T-cell (primary cell): ENCODE data around the gene MTA3. TPM values are rescaled to one million over a fixed set of nuclear protein-coding genes. Genes with fewer than 3 reads are reported as not detected.
A peak's percentile ranks its signal among the peaks of the same experiment; 100 is the strongest.

ENCODE experiments used
- ATAC-seq, 4 experiments: fragments of 200-7000 bp in 3 of 4; fragments of 150-1000 bp in 1 of 4; cut with Tn5 transposase; replicated peaks in 1 of 4; 1 replicate in 3 of 4; 2 replicates in 1 of 4; pipeline ENCODE4 v1.10.0; 2021; ENCODE audit warnings: moderate library complexity in 3 of 4, mild to moderate bottlenecking in 2 of 4, moderate number of reproducible peaks in 1 of 4
- CTCF ChIA-PET, 2 donors: fragments of 300-600 bp; sonication (Branson Sonifier 250); formaldehyde crosslinking; loops; one replicate each; lab custom pipeline; 2022; ENCODE audit warnings: antibody characterized with exemption in 2 of 2; lab: Charles Lee
- POLR2A ChIA-PET, 2 donors: fragments of 300-600 bp; sonication (Branson Sonifier 250); formaldehyde crosslinking; loops; one replicate each; lab custom pipeline; 2022; ENCODE audit warnings: antibody characterized with exemption in 2 of 2; lab: Charles Lee
- DNase-seq, 35 experiments: peaks; one replicate each; pipeline versions ENCODE4 v3.0.0 to v3.0.0-alpha.2; 2013 to 2023
- H3K27ac ChIP-seq: one replicate; pipeline ENCODE4 v1.5.1; 2013; ENCODE audit warnings: low read length
- H3K27me3 ChIP-seq, 2 experiments: replicated peaks in 1 of 2; 1 replicate in 1 of 2; 2 replicates in 1 of 2; pipeline versions ENCODE4 v1.6.1 to v1.7.0; 2013; ENCODE audit warnings: low read length in 1 of 2, mixed read lengths in 1 of 2; ENCODE audit not compliant: control insufficient read depth in 2 of 2, insufficient read depth in 2 of 2; ENCODE audit errors: extremely low read depth in 1 of 2
- H3K36me3 ChIP-seq, 2 donors: 1 replicate in 1 of 2; 2 replicates in 1 of 2; pipeline versions ENCODE4 v1.6.1 to v1.7.0; 2013; ENCODE audit warnings: low read length in 1 of 2; ENCODE audit not compliant: control insufficient read depth in 2 of 2, insufficient read depth in 1 of 2; ENCODE audit errors: extremely low read depth in 1 of 2
- H3K4me1 ChIP-seq, 2 experiments: 1 replicate in 1 of 2; 2 replicates in 1 of 2; pipeline versions ENCODE4 v1.6.1 to v1.7.0; 2013; ENCODE audit warnings: low read length in 2 of 2, mixed read lengths in 1 of 2; ENCODE audit not compliant: insufficient read depth in 2 of 2, control insufficient read depth in 1 of 2; ENCODE audit errors: extremely low read depth in 1 of 2
- H3K4me3 ChIP-seq, 2 donors: 1 replicate in 1 of 2; 2 replicates in 1 of 2; pipeline versions ENCODE4 v1.5.1 to v1.7.0; 2013; ENCODE audit warnings: mild to moderate bottlenecking in 2 of 2, low read length in 1 of 2, moderate library complexity in 1 of 2; ENCODE audit not compliant: control insufficient read depth in 1 of 2; ENCODE audit errors: extremely low read depth in 1 of 2
- H3K9me3 ChIP-seq: 2 replicates; pipeline ENCODE4 v1.7.0; 2013
- H3K27ac Mint-ChIP-seq, 2 donors: one replicate each; pipeline ENCODE4 v1.8.0; 2020 to 2021; ENCODE audit warnings: mild to moderate bottlenecking in 2 of 2, mixed read lengths in 2 of 2
- H3K27me3 Mint-ChIP-seq, 2 donors: one replicate each; pipeline ENCODE4 v1.8.0; 2021 to 2022; ENCODE audit warnings: mixed read lengths in 2 of 2
- H3K36me3 Mint-ChIP-seq: one replicate; pipeline ENCODE4 v1.8.0; 2021; ENCODE audit warnings: mixed read lengths
- H3K4me1 Mint-ChIP-seq, 3 donors: one replicate each; pipeline ENCODE4 v1.8.0; 2020 to 2022; ENCODE audit warnings: mixed read lengths in 3 of 3, mild to moderate bottlenecking in 1 of 3
- H3K4me3 Mint-ChIP-seq, 3 donors: one replicate each; pipeline ENCODE4 v1.8.0; 2020 to 2022; ENCODE audit warnings: mild to moderate bottlenecking in 3 of 3, mixed read lengths in 3 of 3, moderate library complexity in 3 of 3
- H3K9me3 Mint-ChIP-seq, 3 donors: one replicate each; pipeline ENCODE4 v1.8.0; 2020 to 2022; ENCODE audit warnings: mixed read lengths in 3 of 3
- WGBS: methylation state at CpG from one replicate; pipeline ENCODE4 v1.1.5; 2013; ENCODE audit warnings: missing lambda C conversion rate; ENCODE audit not compliant: insufficient coverage; 5-methylcytosine and 5-hydroxymethylcytosine counted together
- total RNA-seq, 35 experiments: library from RNA in 6 of 35; stranded (reverse) in 6 of 35; fragments of 120-200 nt in 1 of 35; gene quantifications; one replicate each; pipeline versions ENCODE4 v1.2.1 to v1.2.4 and lab custom pipeline; 2013 to 2026

MTA3 gene
- total RNA-seq, 5 donors from 2014 or later (not counting 1 experiment from before 2014, with no cell fraction given): 20.9 to 42.4 (median 24.6) TPM

- Mint-ChIP-seq H3K4me1 (peaks cover 0 to 18% (median 3%) of the 10 kb centered on the region in 3 donors), H3K36me3 (peaks cover 46% of the 10 kb centered on the region), H3K9me3 (peaks cover 0 to 4% (median 0%) of the 10 kb centered on the region in 3 donors), H3K4me3 (no peak overlapping the region), H3K27ac (no peak overlapping the region), H3K27me3 (no peaks in the 10 kb centered on the region)
- ChIA-PET CTCF (no interaction called here), POLR2A (no interaction called here)
- WGBS: 89% methylated on average over 1 of the region's 1 CpG
- Histone ChIP-seq H3K4me1 (no peaks in the 10 kb centered on the region), H3K4me3 (no peak overlapping the region), H3K9me3 (no peaks in the 10 kb centered on the region), H3K36me3 (peaks cover 3 to 7% of the 10 kb centered on the region in 2 donors), H3K27ac (no peak overlapping the region), H3K27me3 (no peaks in the 10 kb centered on the region)
- DNase-seq (no peak), ATAC-seq (no peak)
Observed at GRCh38 chr2:42743659-42743990, 175.2 kb downstream of the MTA3 start.

GRCh38 chr2:42744545-42745082, 176.2 kb downstream of the MTA3 start:
- no peak for ATAC-seq
- no peak overlapping the region for H3K4me3 Mint-ChIP-seq
- CTCF ChIA-PET: interaction anchor here in 1 of 2 donors (0.6 kb wide), 1 partner anchor 159 kb away, joined by 5 read pairs; no protein-coding TSS in a partner anchor

GRCh38 chr2:42747422-42747821, 179.0 kb downstream of the MTA3 start:
- no peak overlapping the region for H3K4me3 ChIP-seq
- H3K36me3 ChIP-seq: peaks cover 3 to 14% of the 10 kb centered on the region in 2 donors
- DNase-seq: no peak
- ATAC-seq: no peak
- no peaks in the 10 kb centered on the region for H3K9me3 Mint-ChIP-seq
- H3K27me3 ChIP-seq: no peaks in the 10 kb centered on the region
- H3K4me3 Mint-ChIP-seq: no peak overlapping the region
- no peak overlapping the region for H3K27ac Mint-ChIP-seq
- WGBS: 100% methylated on average over 1 of the region's 3 CpGs
- H3K4me1 ChIP-seq: no peaks in the 10 kb centered on the region
- H3K36me3 Mint-ChIP-seq: peaks cover 30% of the 10 kb centered on the region
- peaks cover 0 to 6% (median 2%) of the 10 kb centered on the region in 3 donors for H3K4me1 Mint-ChIP-seq
- H3K27ac ChIP-seq: no peak overlapping the region
- H3K9me3 ChIP-seq: no peaks in the 10 kb centered on the region
- ChIA-PET CTCF (no interaction called here), POLR2A (no interaction called here)
- no peaks in the 10 kb centered on the region for H3K27me3 Mint-ChIP-seq

More at GRCh38 chr2:42744545-42745082, 176.2 kb downstream of the MTA3 start:
- H3K9me3 ChIP-seq: no peaks in the 10 kb centered on the region
- H3K27ac Mint-ChIP-seq: no peak overlapping the region
- no peak overlapping the region for H3K4me3 ChIP-seq
- POLR2A ChIA-PET: no interaction called here
- H3K36me3 Mint-ChIP-seq: peaks cover 42% of the 10 kb centered on the region
- H3K9me3 Mint-ChIP-seq: no peaks in the 10 kb centered on the region
- peaks cover 3 to 10% of the 10 kb centered on the region in 2 donors for H3K36me3 ChIP-seq
- H3K4me1 ChIP-seq: no peaks in the 10 kb centered on the region
- DNase-seq: no peak
- WGBS: no CpG with 5 or more reads among the region's 3 CpGs
- H3K27me3 Mint-ChIP-seq: no peaks in the 10 kb centered on the region
- no peaks in the 10 kb centered on the region for H3K27me3 ChIP-seq
- no peak overlapping the region for H3K27ac ChIP-seq
- H3K4me1 Mint-ChIP-seq: peaks cover 0 to 18% (median 3%) of the 10 kb centered on the region in 3 donors

- CTCF ChIA-PET: interaction anchor here in 1 of 2 donors (0.6 kb wide), 1 partner anchor 15 kb away, joined by 3 read pairs; no protein-coding TSS in a partner anchor
- Histone ChIP-seq H3K9me3 (no peaks in the 10 kb centered on the region), H3K27me3 (no peaks in the 10 kb centered on the region), H3K36me3 (peaks cover 6 to 12% of the 10 kb centered on the region in 2 donors), H3K27ac (no peak overlapping the region), H3K4me3 (no peak overlapping the region), H3K4me1 (no peaks in the 10 kb centered on the region)
- H3K9me3 Mint-ChIP-seq: no peaks in the 10 kb centered on the region
- H3K4me3 Mint-ChIP-seq: no peak overlapping the region
- ATAC-seq (no peak), DNase-seq (no peak)
- H3K27me3 Mint-ChIP-seq: no peaks in the 10 kb centered on the region
- POLR2A ChIA-PET: no interaction called here
- peaks cover 32% of the 10 kb centered on the region for H3K36me3 Mint-ChIP-seq
- H3K27ac Mint-ChIP-seq: no peak overlapping the region
- H3K4me1 Mint-ChIP-seq: peaks cover 0 to 9% (median 7%) of the 10 kb centered on the region in 3 donors
- 90% methylated on average over 2 of the region's 4 CpGs for WGBS
Observed at GRCh38 chr2:42748840-42749239, 180.4 kb downstream of the MTA3 start.

- Mint-ChIP-seq H3K4me1 (peaks cover 0 to 15% (median 7%) of the 10 kb centered on the region in 3 donors), H3K27ac (no peak overlapping the region)
Observed at GRCh38 chr2:42752314-42752713, 183.9 kb downstream of the MTA3 start.

GRCh38 chr2:42752816-42753813, 184.7 kb downstream of the MTA3 start:
- ATAC-seq (no peak), DNase-seq (no peak)
- Histone ChIP-seq H3K9me3 (no peaks in the 10 kb centered on the region), H3K27ac (no peak overlapping the region), H3K27me3 (no peaks in the 10 kb centered on the region), H3K4me3 (no peak overlapping the region), H3K4me1 (no peaks in the 10 kb centered on the region), H3K36me3 (peaks cover 14 to 18% of the 10 kb centered on the region in 2 donors)
- POLR2A ChIA-PET: interaction anchor here in 1 of 2 donors (0.5 kb wide), 1 partner anchor 828 kb away, joined by 4 read pairs; no protein-coding TSS in a partner anchor
- H3K36me3 Mint-ChIP-seq: peaks cover 29% of the 10 kb centered on the region
- H3K9me3 Mint-ChIP-seq: no peaks in the 10 kb centered on the region
- no peak overlapping the region for H3K4me3 Mint-ChIP-seq
- CTCF ChIA-PET: no interaction called here
- H3K4me1 Mint-ChIP-seq: peaks cover 0 to 15% (median 7%) of the 10 kb centered on the region in 3 donors
- H3K27ac Mint-ChIP-seq: no peak overlapping the region
- H3K27me3 Mint-ChIP-seq: no peaks in the 10 kb centered on the region
- 91% methylated on average over 10 of the region's 24 CpGs for WGBS

More at GRCh38 chr2:42752314-42752713, 183.9 kb downstream of the MTA3 start:
- CTCF ChIA-PET: no interaction called here
- WGBS: no CpG with 5 or more reads among the region's 2 CpGs
- no peaks in the 10 kb centered on the region for H3K4me1 ChIP-seq
- no peak for ATAC-seq
- no peaks in the 10 kb centered on the region for H3K27me3 Mint-ChIP-seq
- H3K4me3 ChIP-seq: no peak overlapping the region
- H3K9me3 ChIP-seq: no peaks in the 10 kb centered on the region
- peak in 2 of 35 experiments; percentile 3 to 38 for DNase-seq
- H3K36me3 Mint-ChIP-seq: peaks cover 27% of the 10 kb centered on the region
- H3K36me3 ChIP-seq: peaks cover 15 to 19% of the 10 kb centered on the region in 2 donors
- no peaks in the 10 kb centered on the region for H3K9me3 Mint-ChIP-seq
- POLR2A ChIA-PET: interaction anchor here in 1 of 2 donors (0.5 kb wide), 1 partner anchor 829 kb away, joined by 4 read pairs; no protein-coding TSS in a partner anchor
- H3K27ac ChIP-seq: no peak overlapping the region
- no peak overlapping the region for H3K4me3 Mint-ChIP-seq
- no peaks in the 10 kb centered on the region for H3K27me3 ChIP-seq
